ENCODE results near the gene COL17A1.

DNA sequence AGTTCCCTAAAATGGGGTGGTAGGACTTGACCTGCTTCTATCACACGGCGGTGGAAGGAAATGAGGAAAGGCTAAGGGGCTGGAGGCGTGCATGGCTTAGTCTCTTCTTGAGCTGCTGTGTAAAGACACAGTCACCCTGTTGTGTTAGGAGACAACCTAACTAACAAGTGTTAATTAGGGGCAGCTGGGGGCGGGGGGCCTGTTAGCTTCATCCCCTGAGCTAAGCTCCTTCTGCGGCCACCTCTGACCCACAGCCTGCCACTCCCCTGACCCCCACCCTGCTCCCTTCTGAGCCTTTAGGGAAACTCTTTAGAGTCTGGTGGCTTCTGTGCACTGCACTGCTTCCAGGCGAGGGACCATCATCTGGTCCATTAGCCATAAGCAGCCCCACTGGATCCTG, 28.0 kb downstream of the COL17A1 start:
- TF ChIP-seq, protein P1, sequence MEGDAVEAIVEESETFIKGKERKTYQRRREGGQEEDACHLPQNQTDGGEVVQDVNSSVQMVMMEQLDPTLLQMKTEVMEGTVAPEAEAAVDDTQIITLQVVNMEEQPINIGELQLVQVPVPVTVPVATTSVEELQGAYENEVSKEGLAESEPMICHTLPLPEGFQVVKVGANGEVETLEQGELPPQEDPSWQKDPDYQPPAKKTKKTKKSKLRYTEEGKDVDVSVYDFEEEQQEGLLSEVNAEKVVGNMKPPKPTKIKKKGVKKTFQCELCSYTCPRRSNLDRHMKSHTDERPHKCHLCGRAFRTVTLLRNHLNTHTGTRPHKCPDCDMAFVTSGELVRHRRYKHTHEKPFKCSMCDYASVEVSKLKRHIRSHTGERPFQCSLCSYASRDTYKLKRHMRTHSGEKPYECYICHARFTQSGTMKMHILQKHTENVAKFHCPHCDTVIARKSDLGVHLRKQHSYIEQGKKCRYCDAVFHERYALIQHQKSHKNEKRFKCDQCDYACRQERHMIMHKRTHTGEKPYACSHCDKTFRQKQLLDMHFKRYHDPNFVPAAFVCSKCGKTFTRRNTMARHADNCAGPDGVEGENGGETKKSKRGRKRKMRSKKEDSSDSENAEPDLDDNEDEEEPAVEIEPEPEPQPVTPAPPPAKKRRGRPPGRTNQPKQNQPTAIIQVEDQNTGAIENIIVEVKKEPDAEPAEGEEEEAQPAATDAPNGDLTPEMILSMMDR (IDR thresholded peaks at IDR 0.05; ENCODE audit: insufficient read depth, low read depth, low read length) = no peak
- TF ChIP-seq EZH2 (IDR thresholded peaks at IDR 0.05; ENCODE audit: insufficient read depth, low read length) = no peak
